PC-3 (cell line): ENCODE measurements around the gene EPB41L2. TPM values are rescaled to one million over a fixed set of nuclear protein-coding genes. Genes with fewer than 3 reads are reported as not detected.
A peak's percentile ranks its signal among the peaks of the same experiment; 100 is the strongest.

Source experiments
- ATAC-seq: fragments of 200-7000 bp; cut with Tn5 transposase; 2 replicates; pipeline ENCODE4 v1.9.1; 2020; ENCODE audit warnings: mild to moderate bottlenecking, moderate library complexity
- BruUV-seq: library from RNA; stranded (reverse); fragments of 400-500 nt; replicated peaks from 2 replicates; lab custom pipeline; 2021; lab: Mats Ljungman, UMichigan
- CTCF ChIA-PET: fragments of 300-600 bp; sonication (Branson Sonifier 250); formaldehyde crosslinking; loops from one replicate; lab custom pipeline; 2022; ENCODE audit warnings: antibody characterized with exemption; lab: Charles Lee
- POLR2A ChIA-PET: fragments of 300-600 bp; sonication (Branson Sonifier 250); formaldehyde crosslinking; loops from one replicate; lab custom pipeline; 2022; ENCODE audit warnings: antibody characterized with exemption; ENCODE audit not compliant: unreplicated experiment; lab: Charles Lee
- DNase-seq: peaks from one replicate; pipeline ENCODE4 v3.0.0-alpha.2; 2015
- H2AFZ ChIP-seq: fragments of 300-600 bp; sonication (generic); 2 replicates; pipeline ENCODE4 v1.6.0; 2016; ENCODE audit warnings: antibody characterized with exemption, low read length
- H3F3A ChIP-seq: fragments of 300-600 bp; sonication (generic); one replicate; pipeline ENCODE4 v1.6.0; 2017; ENCODE audit warnings: antibody characterized with exemption, low read length, control low read depth, mild to moderate bottlenecking; ENCODE audit not compliant: unreplicated experiment
- H3K27ac ChIP-seq: fragments of 300-600 bp; sonication (generic); 2 replicates; pipeline ENCODE4 v1.5.1; 2016; ENCODE audit warnings: mild to moderate bottlenecking, low read length
- H3K27me3 ChIP-seq: fragments of 300-600 bp; sonication (generic); 2 replicates; pipeline ENCODE4 v1.6.1; 2016; ENCODE audit warnings: low read length, mixed read lengths
- H3K36me3 ChIP-seq: fragments of 300-600 bp; sonication (generic); 2 replicates; pipeline ENCODE4 v1.6.1; 2016; ENCODE audit warnings: low read depth, mixed run types, low read length, mixed read lengths
- H3K4me1 ChIP-seq: fragments of 300-600 bp; sonication (generic); 2 replicates; pipeline ENCODE4 v1.5.1; 2016; ENCODE audit warnings: low read length; ENCODE audit not compliant: insufficient read depth
- H3K4me2 ChIP-seq: fragments of 300-600 bp; sonication (generic); 2 replicates; pipeline ENCODE4 v1.6.0; 2016; ENCODE audit warnings: low read length
- H3K4me3 ChIP-seq: fragments of 300-600 bp; sonication (generic); 2 replicates; pipeline ENCODE4 v1.5.1; 2016; ENCODE audit warnings: mild to moderate bottlenecking, low read length, mixed read lengths
- H3K79me2 ChIP-seq: fragments of 300-600 bp; sonication (generic); 2 replicates; pipeline ENCODE4 v1.6.1; 2017; ENCODE audit warnings: low read length, mixed read lengths
- H3K9ac ChIP-seq: fragments of 300-600 bp; sonication (generic); 2 replicates; pipeline ENCODE4 v1.6.0; 2016; ENCODE audit warnings: mild to moderate bottlenecking, low read length
- H3K9me2 ChIP-seq: fragments of 300-600 bp; sonication (generic); replicated peaks from 2 replicates; pipeline ENCODE4 v1.6.1; 2016; ENCODE audit warnings: mixed run types, low read length, mixed read lengths
- H3K9me3 ChIP-seq: fragments of 300-600 bp; sonication (generic); 2 replicates; pipeline ENCODE4 v1.6.1; 2016; ENCODE audit warnings: low read length, mixed read lengths
- H4K20me1 ChIP-seq: fragments of 300-600 bp; sonication (generic); 2 replicates; pipeline ENCODE4 v1.6.1; 2016; ENCODE audit warnings: low read length, mixed read lengths
- EZH2 ChIP-seq: fragments of 300-600 bp; sonication (generic); IDR thresholded peaks from one replicate; pipeline ENCODE4 v1.6.1; 2017; ENCODE audit warnings: antibody characterized with exemption, mild to moderate bottlenecking, low read length; ENCODE audit not compliant: unreplicated experiment
- EZH2phosphoT487 ChIP-seq: fragments of 300-600 bp; sonication (generic); IDR thresholded peaks from 2 replicates; pipeline ENCODE4 v1.6.1; 2018; ENCODE audit warnings: mild to moderate bottlenecking, antibody characterized with exemption, low read length, borderline replicate concordance
- intact Hi-C: fragments of 100-400 bp; cut with micrococcal nuclease; formaldehyde crosslinking; loops from 2 replicates; pipeline ENCODE4 v1.9.0; 2023
- total RNA-seq: library from RNA; depleted of rRNA; stranded (reverse); fragments of >200 nt; gene quantifications from 2 replicates; pipeline ENCODE4 v1.2.3, GENCODE V29; 2014
- TF ChIP-seq, protein P1 (sequence below): fragments of 300-600 bp; sonication (generic); conservative IDR thresholded peaks from 2 replicates; pipeline ENCODE4 v1.5.1; 2017; ENCODE audit warnings: antibody characterized with exemption, low read depth, mild to moderate bottlenecking, low read length

Gene EPB41L2
- total RNA-seq, 1 experiment from 2014 or later: 26.9 TPM

DNA sequence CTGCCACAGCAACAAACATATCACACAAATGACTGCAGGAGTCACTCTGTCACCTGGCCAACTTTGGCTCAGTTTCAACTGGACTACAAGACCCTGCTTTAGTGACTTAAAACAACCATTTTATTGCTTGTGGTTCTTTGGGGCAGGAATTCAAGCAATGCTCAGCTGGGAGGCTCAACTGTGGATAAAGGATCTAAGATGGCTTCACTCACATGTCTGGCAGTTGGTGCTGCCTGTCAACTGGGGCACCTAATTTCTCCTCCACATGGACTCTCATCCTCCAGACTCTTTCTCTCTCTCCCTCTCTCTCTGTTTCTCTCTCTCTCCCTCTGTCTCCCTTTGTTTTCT is 2.8 kb upstream of the EPB41L2 start:
- intact Hi-C loops: no loop called here
- Histone ChIP-seq H3K36me3 (no peaks in the 10 kb centered on the region), H3K9me2 (no peaks in the 10 kb centered on the region), H3F3A (peaks cover 4% of the 10 kb centered on the region), H3K4me3 (no peak overlapping the region), H4K20me1 (no peaks in the 10 kb centered on the region), H3K27me3 (no peaks in the 10 kb centered on the region), H3K79me2 (peaks cover 21% of the 10 kb centered on the region), H3K9me3 (no peaks in the 10 kb centered on the region), H3K4me2 (0 out of 2 replicates have a peak overlapping the region, but pooled peaks have one; percentile 26), H3K27ac (no peak overlapping the region), H3K9ac (no peak overlapping the region), H2AFZ (peak overlapping the region; percentile 38; the same call in 1 of the 2 replicates), H3K4me1 (peaks cover 27% of the 10 kb centered on the region)
- DNase-seq (peak; percentile 15), ATAC-seq (no peak)
- TF ChIP-seq EZH2 (no peak), EZH2phosphoT487 (no peak)
- TF ChIP-seq, protein P1, sequence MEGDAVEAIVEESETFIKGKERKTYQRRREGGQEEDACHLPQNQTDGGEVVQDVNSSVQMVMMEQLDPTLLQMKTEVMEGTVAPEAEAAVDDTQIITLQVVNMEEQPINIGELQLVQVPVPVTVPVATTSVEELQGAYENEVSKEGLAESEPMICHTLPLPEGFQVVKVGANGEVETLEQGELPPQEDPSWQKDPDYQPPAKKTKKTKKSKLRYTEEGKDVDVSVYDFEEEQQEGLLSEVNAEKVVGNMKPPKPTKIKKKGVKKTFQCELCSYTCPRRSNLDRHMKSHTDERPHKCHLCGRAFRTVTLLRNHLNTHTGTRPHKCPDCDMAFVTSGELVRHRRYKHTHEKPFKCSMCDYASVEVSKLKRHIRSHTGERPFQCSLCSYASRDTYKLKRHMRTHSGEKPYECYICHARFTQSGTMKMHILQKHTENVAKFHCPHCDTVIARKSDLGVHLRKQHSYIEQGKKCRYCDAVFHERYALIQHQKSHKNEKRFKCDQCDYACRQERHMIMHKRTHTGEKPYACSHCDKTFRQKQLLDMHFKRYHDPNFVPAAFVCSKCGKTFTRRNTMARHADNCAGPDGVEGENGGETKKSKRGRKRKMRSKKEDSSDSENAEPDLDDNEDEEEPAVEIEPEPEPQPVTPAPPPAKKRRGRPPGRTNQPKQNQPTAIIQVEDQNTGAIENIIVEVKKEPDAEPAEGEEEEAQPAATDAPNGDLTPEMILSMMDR: no peak
- BruUV-seq: no TSS peak
- ChIA-PET CTCF (no interaction called here), POLR2A (no interaction called here)

- TF ChIP-seq, protein P1: no peak
- TF ChIP-seq EZH2 (no peak), EZH2phosphoT487 (no peak)
- intact Hi-C loops: no loop called here
- Histone ChIP-seq H3K27me3 (no peaks in the 10 kb centered on the region), H3K9me2 (no peaks in the 10 kb centered on the region), H3K4me1 (peaks cover 32% of the 10 kb centered on the region), H3F3A (peaks cover 4% of the 10 kb centered on the region), H3K4me3 (no peak overlapping the region), H3K4me2 (0 out of 2 replicates have a peak overlapping the region, but pooled peaks have one; percentile 26), H3K79me2 (peaks cover 26% of the 10 kb centered on the region), H3K36me3 (no peaks in the 10 kb centered on the region), H3K27ac (no peak overlapping the region; the same call in 1 of the 2 replicates), H2AFZ (peak overlapping the region; percentile 38; the same call in 1 of the 2 replicates), H3K9me3 (no peaks in the 10 kb centered on the region), H4K20me1 (no peaks in the 10 kb centered on the region), H3K9ac (no peak overlapping the region)
- peak; percentile 35 for DNase-seq
- POLR2A ChIA-PET: no interaction called here
- ATAC-seq: no peak
- CTCF ChIA-PET: no interaction called here
- no TSS peak for BruUV-seq
These were observed 2.2 kb upstream of the EPB41L2 start for GRCh38 chr6:131065112-131065823.

DNA sequence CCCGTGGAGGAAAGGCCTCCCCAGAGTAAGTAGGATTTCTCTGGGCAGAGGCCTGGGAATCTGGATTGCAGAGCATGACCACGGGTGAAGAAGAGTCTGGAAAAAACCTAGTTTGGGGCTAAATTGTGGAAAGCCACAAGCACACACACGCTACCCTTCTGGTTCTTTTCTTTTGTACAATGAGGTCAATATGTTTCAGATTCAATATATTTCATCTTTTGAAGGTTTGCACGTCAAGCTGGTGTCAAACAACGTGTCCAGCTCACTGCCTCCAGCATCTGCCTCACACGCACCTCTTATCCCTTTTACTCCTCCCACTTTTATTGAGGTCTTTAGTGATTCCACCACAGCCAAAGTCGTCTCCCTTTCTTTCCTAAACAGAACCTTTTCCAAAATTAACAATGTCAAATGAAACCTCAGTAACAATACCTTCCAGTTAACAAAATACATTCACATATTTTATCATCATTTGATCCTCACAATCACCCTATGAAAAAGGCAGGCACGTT is 773 bp upstream of the EPB41L2 start:
- Histone ChIP-seq H3K79me2 (peaks cover 41% of the 10 kb centered on the region), H3K27me3 (no peaks in the 10 kb centered on the region), H3K27ac (peak overlapping the region; percentile 78), H3K4me2 (peak overlapping the region; percentile 90), H3K4me1 (peaks cover 44% of the 10 kb centered on the region), H2AFZ (peak overlapping the region; percentile 87), H3K4me3 (peak overlapping the region; percentile 87), H3F3A (peaks cover 4% of the 10 kb centered on the region), H3K36me3 (no peaks in the 10 kb centered on the region), H3K9me3 (no peaks in the 10 kb centered on the region), H3K9me2 (no peaks in the 10 kb centered on the region), H4K20me1 (no peaks in the 10 kb centered on the region), H3K9ac (peak overlapping the region; percentile 39)
- no TSS peak for BruUV-seq
- intact Hi-C loops: loop anchor here (2.0 kb wide), 2 partner anchors 39 to 131 kb away; no protein-coding TSS in a partner anchor
- TF ChIP-seq, protein P1: no peak
- TF ChIP-seq EZH2 (no peak), EZH2phosphoT487 (no peak)
- ChIA-PET CTCF (no interaction called here), POLR2A (no interaction called here)
- ATAC-seq (no peak), DNase-seq (no peak)
